Right ventricle myocardium inferior (tissue), 1 donor: Measurements from ENCODE around the gene CLDN5. TPM values are rescaled to one million over a fixed set of nuclear protein-coding genes. Genes with fewer than 3 reads are reported as not detected.
A peak's percentile ranks its signal among the peaks of the same experiment; 100 is the strongest.

Experiments used
- ATAC-seq: fragments of 200-7000 bp; cut with Tn5 transposase; one replicate; pipeline ENCODE4 v1.9.1; 2020; ENCODE audit warnings: mild to moderate bottlenecking, moderate library complexity
- DNase-seq: peaks from one replicate; pipeline ENCODE4 v3.0.0; 2021; ENCODE audit errors: missing footprints
- intact Hi-C: fragments of 100-400 bp; cut with DNase I; formaldehyde crosslinking; loops from one replicate; pipeline ENCODE4 v1.11.0; 2022
- long read RNA-seq: library from polyadenylated mRNA; unstranded; transcript quantifications from one replicate; pipeline ENCODE4 v2.0.0, GENCODE V29; 2021
- total RNA-seq: library from RNA; stranded (reverse); fragmentation: NEBNext Ultra II Directional; extraction: Animal tissue kit (Norgen Biotek cat#: 25700); gene quantifications from one replicate; pipeline ENCODE4 v1.2.1, GENCODE V29; 2021
- donor health status: DM: no; HTN: yes; CAD: no; lungs with severe emphysema.

CLDN5 gene, protein sequence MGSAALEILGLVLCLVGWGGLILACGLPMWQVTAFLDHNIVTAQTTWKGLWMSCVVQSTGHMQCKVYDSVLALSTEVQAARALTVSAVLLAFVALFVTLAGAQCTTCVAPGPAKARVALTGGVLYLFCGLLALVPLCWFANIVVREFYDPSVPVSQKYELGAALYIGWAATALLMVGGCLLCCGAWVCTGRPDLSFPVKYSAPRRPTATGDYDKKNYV
- 29.9 TPM for total RNA-seq
- long read RNA-seq, transcript CLDN5-201 (1 exons, 2,357 nt), result major isoform, 78 of 79 reads
- long read RNA-seq, partial matches to known transcripts, result 0 of 79 reads
- long read RNA-seq, other reads (novel, unspliced or antisense), result 0 of 79 reads

DNA sequence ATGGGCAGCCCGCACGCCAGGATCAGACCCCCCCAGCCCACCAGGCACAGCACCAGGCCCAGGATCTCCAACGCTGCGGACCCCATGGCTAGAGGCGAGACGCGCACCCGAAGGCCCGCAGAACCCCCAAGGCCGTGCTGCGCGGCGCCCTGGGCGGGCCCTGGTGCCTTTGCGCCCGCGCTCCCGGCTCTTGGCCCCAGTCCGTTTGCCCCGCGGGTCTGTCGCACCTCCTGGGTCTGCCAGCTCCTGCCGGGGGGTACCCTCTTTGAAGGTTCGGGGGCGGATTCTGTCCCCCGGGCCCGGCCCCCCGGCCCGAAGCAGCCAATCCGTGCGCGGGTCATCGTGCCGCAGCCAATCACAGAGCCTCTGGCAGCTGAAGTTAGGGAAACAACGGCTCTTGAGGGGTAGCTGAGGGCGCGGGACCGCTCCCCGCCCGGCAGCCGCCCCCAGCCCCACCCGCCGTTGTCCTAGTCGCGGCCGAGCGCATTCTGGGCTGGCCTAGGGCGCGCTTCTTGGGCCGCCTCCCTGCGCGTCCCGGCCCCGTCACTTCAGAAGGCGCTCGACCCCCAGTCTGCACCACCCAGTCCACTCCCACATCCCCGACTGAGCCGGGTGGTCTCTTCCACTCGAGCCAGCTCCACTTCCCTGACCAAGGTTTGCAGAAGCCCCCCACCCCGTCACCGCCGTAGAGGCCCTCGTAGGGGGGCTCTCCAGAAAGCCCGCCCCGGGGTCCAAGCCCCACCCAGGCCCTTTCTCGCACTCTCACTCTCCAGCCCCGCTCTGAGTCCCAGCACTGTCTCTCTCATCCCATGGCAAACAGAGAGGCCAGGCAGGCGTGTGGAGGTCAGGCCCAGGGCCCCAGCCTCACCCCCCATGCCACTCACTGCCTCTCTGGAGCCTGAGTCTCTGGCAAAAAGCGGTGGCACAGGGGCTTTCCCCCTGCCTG, at the start of gene CLDN5:
Gene CLDN5, minus strand, starts transcription at position 241 of the 946 bp plus-strand sequence. Its CDS starts 155 bp downstream, at position 86.
- DNase-seq, result no peak
- intact Hi-C loops, result loop anchor here (1.0 to 5.0 kb wide), 3 partner anchors 42 to 98 kb away; no protein-coding TSS in a partner anchor
- ATAC-seq, result peak; percentile 36

DNA sequence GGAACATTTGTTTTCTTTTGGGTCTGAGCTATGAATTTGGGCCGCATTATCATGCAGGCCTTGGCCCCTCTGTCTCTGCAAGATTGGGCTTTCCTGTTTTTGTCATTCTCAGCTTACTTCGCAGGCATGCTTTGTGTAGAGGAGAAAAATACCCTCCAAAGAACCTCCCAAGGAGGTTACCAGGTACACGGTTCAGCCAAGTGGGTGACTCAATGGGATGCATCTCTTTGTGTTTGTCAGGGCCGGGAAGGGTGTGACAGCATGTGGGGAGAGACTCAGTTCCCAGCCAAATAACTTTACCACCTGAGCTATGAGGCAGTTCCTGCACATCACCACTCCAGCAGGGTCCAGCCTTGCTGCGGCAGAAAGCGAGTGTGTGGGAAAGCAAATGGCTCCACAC, 47.8 kb upstream of the CLDN5 start:
- intact Hi-C loops, result loop anchor here (1.0 kb wide), 1 partner anchor 47 kb away; no protein-coding TSS in a partner anchor
- DNase-seq, result no peak
- ATAC-seq, result no peak

DNA sequence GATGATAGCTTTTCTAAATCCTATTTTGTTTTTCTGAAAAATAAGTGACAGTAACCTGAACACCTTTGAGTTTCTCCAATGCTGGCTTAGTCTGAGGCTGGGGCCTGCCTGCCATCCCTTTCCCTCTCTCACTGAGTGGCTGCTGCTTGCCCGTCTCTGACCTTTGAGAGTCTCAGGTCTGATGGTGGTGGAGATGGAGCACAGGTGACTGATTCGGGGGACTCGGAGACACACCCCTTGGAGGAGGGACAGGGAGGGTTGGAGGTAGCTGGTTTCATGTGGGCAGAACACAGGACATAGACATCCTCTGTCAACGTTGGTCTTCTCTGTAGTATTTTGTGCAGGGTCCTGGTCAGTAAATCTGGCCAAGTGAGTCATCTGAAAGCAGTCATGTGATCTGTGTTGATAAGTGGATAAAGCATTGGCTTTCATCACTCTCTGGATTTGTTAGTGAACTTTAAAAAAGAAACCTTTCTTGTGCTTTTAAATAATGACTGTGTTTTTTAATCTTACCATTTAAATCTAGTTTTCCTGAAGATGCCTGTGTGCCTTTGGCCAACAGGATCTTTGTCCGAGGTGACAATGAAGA, 47.1 kb upstream of the CLDN5 start:
- ATAC-seq (no peak), DNase-seq (no peak)
- intact Hi-C loops, result no loop called here

GRCh38 chr22:19569976-19570375, 45.8 kb upstream of the CLDN5 start:
- DNase-seq (no peak), ATAC-seq (no peak)
- intact Hi-C loops, result no loop called here

GRCh38 chr22:19569276-19569640, 45.0 kb upstream of the CLDN5 start:
- no peak for ATAC-seq
- DNase-seq, result no peak

DNA sequence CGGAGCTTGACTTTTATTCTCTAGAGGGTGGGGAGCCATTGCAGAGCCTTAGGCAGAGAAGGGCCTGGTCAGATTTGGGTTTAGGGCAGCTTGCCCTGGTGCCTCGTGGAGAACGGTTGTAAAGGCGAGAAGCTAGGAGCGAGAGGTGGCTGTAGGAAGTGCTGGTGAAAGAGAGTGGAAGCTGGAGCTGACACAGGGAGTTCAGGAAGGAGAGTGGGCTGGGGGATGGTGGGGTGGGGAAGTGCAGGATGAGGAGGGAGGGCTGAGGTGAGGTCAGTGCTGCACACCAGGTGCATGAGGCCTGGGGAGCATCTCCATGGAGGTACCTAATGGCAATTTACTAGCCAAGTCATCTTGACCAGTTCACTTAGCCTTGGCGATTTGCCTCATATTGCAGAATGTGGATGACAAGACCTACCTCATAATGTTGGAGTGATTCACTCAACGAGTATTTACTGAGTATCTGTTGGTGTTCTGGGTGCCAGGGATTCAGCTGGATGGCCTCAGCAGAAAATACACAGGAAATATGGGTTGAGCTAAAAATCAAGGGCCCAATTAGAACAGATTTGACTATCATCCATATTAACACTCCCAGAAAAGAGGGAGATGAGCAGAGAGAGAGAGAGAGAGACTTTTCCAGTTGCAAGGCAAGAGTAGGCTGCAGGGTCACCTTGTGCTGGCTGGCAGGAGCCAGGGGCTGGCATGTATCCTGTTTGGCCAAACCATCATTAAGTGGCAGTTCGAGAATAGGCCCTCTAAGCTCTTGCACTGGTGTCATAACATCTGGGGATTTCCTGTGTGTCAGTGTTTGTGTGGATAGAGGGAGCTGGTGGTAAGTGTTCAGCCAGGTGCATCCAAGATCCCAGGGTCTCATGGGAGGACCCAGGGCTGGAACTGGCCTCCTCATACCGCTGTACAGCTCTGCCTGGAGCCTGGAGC, 44.4 kb upstream of the CLDN5 start:
- ATAC-seq (peak; percentile 66), DNase-seq (no peak)
- intact Hi-C loops, result no loop called here

More at GRCh38 chr22:19569276-19569640, 45.0 kb upstream of the CLDN5 start:
- intact Hi-C loops, result no loop called here

- ATAC-seq, result no peak
- peak; percentile 66 for DNase-seq
- intact Hi-C loops, result loop anchor here (2.0 kb wide), 1 partner anchor 43 kb away; the partner anchor contains the start of gene CLDN5
Observed at GRCh38 chr22:19567157-19568009, 43.2 kb upstream of the CLDN5 start.

- DNase-seq, result no peak
- intact Hi-C loops, result loop anchor here (2.0 kb wide), 1 partner anchor 42 kb away; the partner anchor contains the start of gene CLDN5
- no peak for ATAC-seq
Observed at GRCh38 chr22:19566279-19567156, 42.3 kb upstream of the CLDN5 start.

DNA sequence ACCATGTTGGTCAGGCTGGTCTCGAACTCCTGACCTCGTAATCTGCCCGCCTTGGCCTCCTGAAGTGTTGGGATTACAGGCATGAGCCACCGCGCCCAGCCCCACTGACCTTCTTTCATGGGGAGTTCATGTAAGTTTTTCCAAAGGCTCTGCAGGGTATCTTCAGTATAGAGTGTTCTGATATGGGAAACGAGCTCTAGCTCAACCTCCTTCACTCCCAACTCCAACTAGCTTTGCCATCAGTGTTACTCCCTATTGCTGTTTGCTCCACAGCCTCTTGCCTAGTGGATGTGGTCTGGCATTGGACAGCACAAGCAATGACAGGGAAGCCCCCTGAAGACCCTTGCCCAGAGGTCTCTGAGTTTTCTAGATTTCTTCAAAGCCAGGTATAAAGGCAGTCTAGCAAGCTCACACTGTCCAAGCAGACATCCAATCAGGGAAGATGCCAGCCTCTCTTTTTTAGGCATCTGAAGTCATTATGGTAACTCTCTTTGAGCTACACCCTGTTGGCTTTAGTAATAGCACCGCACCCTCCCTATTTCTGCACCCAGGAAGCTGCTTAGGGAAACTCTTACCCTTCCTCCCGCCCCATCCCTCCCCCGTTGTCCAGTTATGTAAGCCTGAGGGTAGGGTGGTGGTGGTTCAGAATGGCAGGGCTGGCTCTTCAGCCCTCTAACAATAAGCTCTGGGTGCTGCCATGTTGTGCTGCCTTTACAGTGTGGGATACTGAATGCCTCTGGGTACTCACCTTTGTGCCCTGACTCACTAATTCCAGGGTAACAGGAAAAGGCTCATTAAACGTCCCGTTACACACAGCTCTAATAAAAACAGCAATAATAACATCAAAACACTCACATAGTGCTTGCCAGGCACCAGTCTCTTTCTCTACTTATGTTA, 41.4 kb upstream of the CLDN5 start:
- intact Hi-C loops, result loop anchor here (2.0 kb wide), 1 partner anchor 41 kb away; the partner anchor contains the start of gene CLDN5
- DNase-seq, result no peak
- no peak for ATAC-seq

DNA sequence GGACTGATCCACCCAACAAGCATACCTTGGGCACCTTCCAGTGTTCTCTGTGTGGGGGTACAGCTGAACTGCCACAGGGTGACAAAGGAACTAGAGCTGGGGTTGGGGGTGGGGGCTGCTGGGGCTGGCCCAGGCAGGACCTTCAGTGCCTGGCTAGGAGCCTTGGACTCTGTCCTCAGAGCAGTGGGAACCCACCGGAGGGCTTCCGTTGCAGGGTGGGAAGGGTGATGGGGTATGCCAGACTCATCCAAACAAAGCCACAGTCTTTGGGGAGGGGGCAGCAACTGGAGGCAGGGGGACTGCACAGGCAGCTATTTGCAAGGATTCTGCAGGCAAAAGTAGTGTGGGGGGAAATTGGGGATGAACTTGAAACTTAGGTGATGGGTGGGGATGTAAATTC, 35.7 kb upstream of the CLDN5 start:
- DNase-seq (no peak), ATAC-seq (no peak)
- intact Hi-C loops, result no loop called here

- intact Hi-C loops, result no loop called here
- peak; percentile 57 for DNase-seq
- ATAC-seq, result no peak
Observed at GRCh38 chr22:19559324-19559811, 35.2 kb upstream of the CLDN5 start.

GRCh38 chr22:19556963-19557545, 32.8 kb upstream of the CLDN5 start:
- no peak for ATAC-seq
- intact Hi-C loops, result no loop called here
- no peak for DNase-seq

DNA sequence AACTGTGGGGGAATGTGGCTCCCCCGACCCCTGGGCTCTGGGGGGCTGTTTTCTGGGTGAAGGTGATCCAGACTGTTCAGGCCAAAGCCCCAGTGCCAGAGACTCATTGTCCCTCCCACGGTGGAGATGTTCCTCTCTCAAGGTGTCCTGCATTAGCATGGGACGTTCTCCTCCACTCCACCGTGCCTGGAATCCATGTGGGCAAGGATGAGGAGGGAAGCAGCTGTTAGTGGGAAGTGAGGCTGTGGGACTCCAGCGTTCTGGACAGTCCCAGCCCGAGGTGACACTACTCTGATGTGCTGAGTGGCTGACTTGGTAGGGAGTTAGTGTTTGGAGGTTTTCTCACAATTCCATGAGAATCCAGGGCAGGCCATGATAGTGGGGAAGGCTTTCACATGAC, 31.4 kb upstream of the CLDN5 start:
- DNase-seq, result no peak
- intact Hi-C loops, result no loop called here
- no peak for ATAC-seq

DNA sequence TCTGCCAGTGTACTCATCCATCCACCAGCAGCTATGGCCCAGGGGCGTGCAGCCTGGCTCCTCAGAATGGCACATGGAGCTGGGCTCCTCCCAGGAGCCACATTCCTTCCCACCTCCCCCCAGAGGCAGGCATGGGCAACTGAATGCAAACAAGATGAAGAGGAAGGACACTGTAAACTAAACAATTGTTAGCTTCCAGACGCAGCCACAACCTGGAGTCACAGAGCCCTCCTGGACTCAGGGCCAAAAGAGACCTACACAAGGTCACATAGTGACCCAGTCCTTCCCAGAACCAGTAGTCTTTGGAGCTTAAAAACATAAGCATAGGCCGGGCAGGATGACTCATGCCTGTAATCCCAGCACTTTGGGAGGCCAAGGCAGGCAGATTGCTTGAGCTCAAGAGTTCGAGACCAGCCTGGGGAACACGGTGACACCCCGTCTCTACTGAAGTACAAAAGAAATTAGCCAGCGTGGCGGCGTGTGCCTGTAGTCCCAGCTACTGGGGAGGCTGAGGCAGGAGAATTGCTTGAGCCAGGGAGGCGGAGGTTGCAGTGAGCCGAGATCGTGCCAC, 30.7 kb upstream of the CLDN5 start:
- intact Hi-C loops, result no loop called here
- ATAC-seq (no peak), DNase-seq (no peak)

DNA sequence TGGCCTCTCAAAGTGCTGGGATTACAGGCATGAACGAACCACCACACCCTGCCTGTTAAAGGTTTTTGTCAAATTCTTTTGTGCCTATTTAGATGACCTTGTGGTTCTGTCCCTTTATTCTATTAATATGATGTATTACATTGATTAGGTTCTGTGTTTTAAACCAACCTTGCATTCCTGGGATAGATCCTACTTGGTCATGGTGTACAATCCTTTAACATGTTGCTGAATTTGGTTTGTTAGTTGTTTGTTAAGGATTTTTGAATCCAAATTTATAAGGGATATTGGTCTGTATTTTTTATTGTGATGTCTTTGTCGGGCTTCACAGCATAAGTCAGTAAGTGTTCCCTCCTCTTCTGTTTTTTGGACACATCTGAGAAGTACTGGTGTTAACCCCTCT, 29.0 kb upstream of the CLDN5 start:
- no peak for DNase-seq
- intact Hi-C loops, result no loop called here
- no peak for ATAC-seq
